Endothelial cell (in vitro differentiated cells): Measurements from ENCODE around the gene GPS1. TPM values are rescaled to one million over a fixed set of nuclear protein-coding genes. Genes with fewer than 3 reads are reported as not detected.

Experiments used
- DNase-seq: peaks from one replicate; pipeline ENCODE4 v3.0.0; 2021; ENCODE audit warnings: low spot score
- H3K27ac Mint-ChIP-seq: one replicate; pipeline ENCODE4 v1.8.0; 2021; ENCODE audit warnings: mixed read lengths, inconsistent platforms; ENCODE audit not compliant: unreplicated experiment
- H3K27me3 Mint-ChIP-seq: one replicate; pipeline ENCODE4 v1.8.0; 2021; ENCODE audit warnings: mild to moderate bottlenecking, moderate library complexity, mixed read lengths, inconsistent platforms; ENCODE audit not compliant: unreplicated experiment
- H3K36me3 Mint-ChIP-seq: one replicate; pipeline ENCODE4 v1.8.0; 2021; ENCODE audit warnings: mild to moderate bottlenecking, low read depth, mixed read lengths, inconsistent platforms; ENCODE audit not compliant: unreplicated experiment
- H3K4me1 Mint-ChIP-seq: one replicate; pipeline ENCODE4 v1.8.0; 2021; ENCODE audit warnings: mild to moderate bottlenecking, mixed read lengths, inconsistent platforms; ENCODE audit not compliant: unreplicated experiment
- H3K4me3 Mint-ChIP-seq: one replicate; pipeline ENCODE4 v1.8.0; 2021; ENCODE audit warnings: mild to moderate bottlenecking, mixed read lengths, inconsistent platforms; ENCODE audit not compliant: unreplicated experiment
- H3K9me3 Mint-ChIP-seq: one replicate; pipeline ENCODE4 v1.8.0; 2021; ENCODE audit warnings: mixed read lengths, inconsistent platforms; ENCODE audit not compliant: unreplicated experiment
- total RNA-seq: library from RNA; stranded (reverse); fragmentation: NEBNext Ultra II Directional; extraction: Animal tissue kit (Norgen Biotek cat#: 25700); gene quantifications from one replicate; pipeline ENCODE4 v1.2.1, GENCODE V29; 2021; ENCODE audit not compliant: unreplicated experiment
- TF ChIP-seq, protein P1 (sequence below): fragments of 200-600 bp; sonication (generic); IDR thresholded peaks from one replicate; pipeline ENCODE4 v1.5.0; 2021; ENCODE audit warnings: antibody characterized with exemption; ENCODE audit not compliant: unreplicated experiment

GPS1 gene
- total RNA-seq, 1 donor from 2014 or later: 80.0 TPM

DNA sequence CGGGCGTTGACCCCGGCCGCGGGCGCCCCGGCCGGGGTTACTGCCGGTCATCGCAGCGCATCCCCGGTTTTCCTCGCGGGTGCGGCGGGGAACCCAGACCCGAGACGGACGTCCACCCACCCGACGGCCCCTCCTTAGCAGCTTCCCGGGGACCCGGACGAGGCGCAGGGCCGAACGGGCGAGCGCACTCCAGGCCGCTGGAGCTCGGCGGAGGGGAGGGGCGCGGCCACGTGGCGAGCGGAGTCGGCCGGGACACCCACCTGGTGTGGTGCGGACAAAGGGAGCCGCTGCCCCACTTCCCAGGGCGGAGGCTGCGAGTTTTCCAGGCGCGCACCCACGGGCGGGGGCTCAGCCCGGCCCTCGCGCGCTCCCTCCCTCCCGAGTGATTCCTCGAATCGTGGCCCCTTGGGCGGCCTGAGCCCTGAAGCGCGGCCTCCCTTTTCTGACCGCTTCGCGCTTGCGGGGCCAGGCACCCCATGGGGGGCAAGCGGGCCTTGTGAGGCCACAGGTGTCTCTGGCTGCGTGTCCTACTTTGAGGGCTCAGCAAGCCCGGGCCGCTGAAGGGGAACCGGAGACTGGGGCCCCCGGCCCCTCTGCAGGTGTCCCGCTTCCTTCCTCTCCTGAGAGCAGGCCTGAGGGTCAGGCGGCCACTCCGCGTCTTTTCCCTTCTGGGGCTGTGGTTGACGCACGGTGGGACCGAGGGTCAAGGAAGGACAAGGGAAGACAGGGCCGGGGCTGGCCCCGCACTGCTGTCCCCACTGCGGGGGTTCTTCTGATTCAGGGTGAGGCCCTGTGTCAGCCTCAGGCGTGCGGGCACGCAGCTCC lies 47.5 kb downstream of the GPS1 start:
- H3K4me1 Mint-ChIP-seq: peaks cover 4% of the 10 kb centered on the region
- H3K4me3 Mint-ChIP-seq: peak overlapping the region; percentile 67
- peaks cover 4% of the 10 kb centered on the region for H3K36me3 Mint-ChIP-seq
- TF ChIP-seq, protein P1, sequence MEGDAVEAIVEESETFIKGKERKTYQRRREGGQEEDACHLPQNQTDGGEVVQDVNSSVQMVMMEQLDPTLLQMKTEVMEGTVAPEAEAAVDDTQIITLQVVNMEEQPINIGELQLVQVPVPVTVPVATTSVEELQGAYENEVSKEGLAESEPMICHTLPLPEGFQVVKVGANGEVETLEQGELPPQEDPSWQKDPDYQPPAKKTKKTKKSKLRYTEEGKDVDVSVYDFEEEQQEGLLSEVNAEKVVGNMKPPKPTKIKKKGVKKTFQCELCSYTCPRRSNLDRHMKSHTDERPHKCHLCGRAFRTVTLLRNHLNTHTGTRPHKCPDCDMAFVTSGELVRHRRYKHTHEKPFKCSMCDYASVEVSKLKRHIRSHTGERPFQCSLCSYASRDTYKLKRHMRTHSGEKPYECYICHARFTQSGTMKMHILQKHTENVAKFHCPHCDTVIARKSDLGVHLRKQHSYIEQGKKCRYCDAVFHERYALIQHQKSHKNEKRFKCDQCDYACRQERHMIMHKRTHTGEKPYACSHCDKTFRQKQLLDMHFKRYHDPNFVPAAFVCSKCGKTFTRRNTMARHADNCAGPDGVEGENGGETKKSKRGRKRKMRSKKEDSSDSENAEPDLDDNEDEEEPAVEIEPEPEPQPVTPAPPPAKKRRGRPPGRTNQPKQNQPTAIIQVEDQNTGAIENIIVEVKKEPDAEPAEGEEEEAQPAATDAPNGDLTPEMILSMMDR: no peak
- H3K27ac Mint-ChIP-seq: peak overlapping the region; percentile 9
- H3K27me3 Mint-ChIP-seq: peaks cover 7% of the 10 kb centered on the region
- DNase-seq: no peak
- H3K9me3 Mint-ChIP-seq: no peaks in the 10 kb centered on the region

DNA sequence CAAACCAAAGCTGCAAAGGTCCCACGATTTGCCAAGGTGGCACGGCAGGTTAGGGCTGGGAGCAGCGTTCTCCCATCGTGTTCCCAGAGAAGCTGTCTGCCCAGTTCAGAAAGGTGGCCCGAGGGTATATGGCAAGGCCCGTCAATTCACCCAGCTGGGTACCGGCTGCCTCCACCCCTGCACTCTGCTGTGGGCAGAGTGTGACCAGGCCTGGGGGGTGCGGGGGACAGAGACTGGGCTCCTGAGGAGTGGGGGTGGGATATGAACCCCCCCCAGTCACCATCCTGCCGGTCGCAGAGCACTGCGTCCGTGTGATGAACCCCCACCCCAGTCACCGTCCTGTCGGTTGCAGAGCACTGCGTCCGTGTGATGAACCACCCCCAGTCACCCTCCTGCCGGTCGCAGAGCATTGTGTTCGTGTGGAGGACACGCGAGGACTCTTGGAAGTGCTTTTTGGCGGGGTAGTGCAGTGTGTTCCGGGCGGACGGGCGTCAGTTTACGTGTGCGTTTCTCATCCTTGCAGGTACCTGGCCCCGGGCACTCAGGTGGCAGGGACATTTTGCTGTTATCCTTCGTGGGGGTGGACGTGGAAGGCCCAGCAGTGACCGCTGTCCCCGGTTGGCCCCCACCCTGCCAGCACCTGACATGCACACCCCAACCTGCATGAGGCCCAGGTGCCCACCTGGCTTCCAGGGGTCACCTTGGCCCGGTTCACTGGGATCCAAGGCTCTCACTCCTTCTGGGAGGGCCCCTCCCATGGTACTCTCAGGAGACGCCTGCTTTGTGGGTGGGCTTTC lies 49.0 kb downstream of the GPS1 start:
- no peak overlapping the region for H3K27ac Mint-ChIP-seq

DNA sequence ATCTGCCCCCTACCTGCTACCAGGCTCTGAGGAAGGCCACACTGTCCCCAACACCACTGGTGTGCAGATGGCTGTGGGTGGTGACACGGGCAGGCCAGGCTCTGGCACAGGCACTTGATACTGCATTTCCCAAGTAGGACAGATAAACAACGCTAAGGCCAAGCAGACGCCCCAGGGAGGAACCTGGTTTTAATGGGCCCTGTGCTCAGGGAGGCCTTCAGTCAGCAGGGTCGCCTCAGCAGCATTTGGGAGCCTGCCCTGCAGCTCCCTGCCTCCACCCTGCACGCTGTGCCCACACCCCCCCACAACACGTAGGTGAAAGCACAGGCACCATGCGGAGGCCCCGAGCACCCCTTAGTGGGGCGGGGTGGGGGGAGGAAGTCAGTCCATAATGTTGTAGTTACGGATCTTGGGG lies 49.6 kb downstream of the GPS1 start:
- Mint-ChIP-seq H3K27me3 (peaks cover 7% of the 10 kb centered on the region), H3K27ac (no peak overlapping the region), H3K4me1 (peaks cover 9% of the 10 kb centered on the region), H3K4me3 (peak overlapping the region; percentile 69), H3K36me3 (peaks cover 4% of the 10 kb centered on the region), H3K9me3 (no peaks in the 10 kb centered on the region)
- DNase-seq: no peak
- TF ChIP-seq, protein P1: no peak

More for the DNA sequence above, 49.0 kb downstream of the GPS1 start:
- Mint-ChIP-seq H3K4me1 (peaks cover 4% of the 10 kb centered on the region), H3K27me3 (peaks cover 7% of the 10 kb centered on the region), H3K36me3 (peaks cover 4% of the 10 kb centered on the region), H3K4me3 (peak overlapping the region; percentile 69), H3K9me3 (no peaks in the 10 kb centered on the region)
- no peak for DNase-seq
- TF ChIP-seq, protein P1: no peak

DNA sequence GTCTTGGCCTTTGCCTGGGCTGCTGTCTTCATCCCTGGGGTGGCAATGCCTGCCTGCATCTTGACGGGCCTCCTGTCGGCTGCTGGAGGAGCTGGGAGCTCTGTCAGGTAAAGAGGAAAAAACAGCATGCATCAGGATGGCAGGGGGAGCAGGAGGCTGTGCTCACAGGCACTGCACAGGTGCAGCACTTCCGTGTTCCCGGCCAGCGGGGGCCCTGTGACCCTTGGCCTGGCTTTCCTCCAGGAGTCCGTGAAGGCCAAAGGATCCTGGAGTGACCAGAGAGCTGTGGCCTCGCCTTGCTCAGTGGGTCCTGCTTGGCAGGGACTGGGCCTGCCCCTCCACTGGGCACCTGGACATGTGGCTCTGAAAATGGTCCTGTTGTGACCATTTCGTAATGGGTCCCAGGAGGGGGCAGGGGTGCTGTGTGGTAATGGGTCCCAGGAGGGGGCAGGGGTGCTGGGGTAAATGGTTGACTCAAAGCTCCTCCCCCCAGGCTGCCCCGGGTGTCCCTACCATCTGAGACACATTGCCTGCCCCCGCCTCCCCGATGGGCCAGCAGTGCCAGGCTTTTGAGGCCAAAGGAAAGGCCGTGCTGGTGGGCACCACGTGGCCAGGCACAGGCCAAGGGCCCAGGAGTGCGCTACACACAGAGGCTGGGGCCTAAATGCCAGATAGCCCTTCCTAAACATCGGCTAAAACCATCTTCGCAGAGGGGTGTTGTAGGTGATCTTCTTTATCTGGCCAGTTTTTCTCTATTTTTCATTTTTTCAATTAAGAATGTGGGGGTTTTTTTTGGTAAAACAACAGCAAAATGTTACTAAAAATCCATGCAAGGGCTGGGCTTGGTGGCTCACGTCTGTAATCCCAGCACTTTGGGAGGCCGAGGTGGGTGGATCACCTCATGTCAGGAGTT lies 50.3 kb downstream of the GPS1 start:
- TF ChIP-seq, protein P1: no peak
- no peak for DNase-seq
- peaks cover 4% of the 10 kb centered on the region for H3K36me3 Mint-ChIP-seq
- H3K9me3 Mint-ChIP-seq: no peaks in the 10 kb centered on the region
- H3K4me1 Mint-ChIP-seq: peaks cover 13% of the 10 kb centered on the region
- H3K27me3 Mint-ChIP-seq: peaks cover 7% of the 10 kb centered on the region
- no peak overlapping the region for H3K4me3 Mint-ChIP-seq
- no peak overlapping the region for H3K27ac Mint-ChIP-seq
